ENCODE results near the gene TENT5C. TPM values are rescaled to one million over a fixed set of nuclear protein-coding genes. Genes with fewer than 3 reads are reported as not detected.

The TENT5C gene
- total and polyA plus RNA-seq, 10 of the 15 experiments (the other 5 are each of a cell fraction or from before 2014, with no cell fraction given) = 0.19 to 2.4 (median 0.78) TPM

GRCh38 chr1:117594261-117594990 lies 11.4 kb upstream of the TENT5C start:
- 53% methylated on average over 8 of the region's 8 CpGs for WGBS (ENCODE audit: insufficient coverage, insufficient replicate concordance, low lambda C conversion rate, missing lambda C conversion rate)
- Histone ChIP-seq H3K79me2 (ENCODE audit: control insufficient read depth, insufficient read depth, low read length) (no peaks in the 10 kb centered on the region), H4K20me1 (ENCODE audit: control insufficient read depth, insufficient read depth) (no peaks in the 10 kb centered on the region), H3K9me3 (replicated peaks; ENCODE audit: control insufficient read depth, insufficient read depth, low read length) (no peaks in the 10 kb centered on the region), H3K4me3 (no peak overlapping the region), H2AFZ (ENCODE audit: control insufficient read depth, low read depth, low read length) (no peak overlapping the region), H3K9ac (ENCODE audit: control insufficient read depth, insufficient read depth, low read length) (no peak overlapping the region), H3K27me3 (replicated peaks in 1 of 2; ENCODE audit: control insufficient read depth in 2 of 2, insufficient read depth in 2 of 2, low read length in 1 of 2) (peaks cover 3 to 4% of the 10 kb centered on the region in 2 experiments; a peak in 2 of 4 replicates), H3K27ac (ENCODE audit: control insufficient read depth, insufficient read depth) (no peak overlapping the region), H3K4me2 (ENCODE audit: control insufficient read depth, insufficient read depth) (no peak overlapping the region), H3K36me3 (ENCODE audit: control insufficient read depth in 2 of 2, insufficient read depth in 2 of 2, low read length in 1 of 2) (no peaks in the 10 kb centered on the region), H3K4me1 (ENCODE audit: control insufficient read depth, insufficient read depth, low read length) (no peaks in the 10 kb centered on the region)
- intact Hi-C loops (cut with micrococcal nuclease; ENCODE audit: unreplicated experiment) (no loop called here), in situ Hi-C loops (cut with MboI) (no loop called here)
- RAD21 ChIA-PET (ENCODE audit: unreplicated experiment) = no interaction called here
- POLR2A ChIA-PET = no interaction called here
- CTCF ChIA-PET = interaction anchor here (0.9 kb wide), 1 partner anchor 60 kb away, joined by 3 read pairs; no protein-coding TSS in a partner anchor
- SMC1A ChIA-PET (ENCODE audit: uncharacterized antibody, unreplicated experiment) = no interaction called here
- no peak for DNase-seq (ENCODE audit: low read depth, low spot score)
- no TSS peak for BruUV-seq (replicated peaks)
- FAIRE-seq = no peak
- ATAC-seq = no peak; the same call in 2 of the 3 replicates
- TF ChIP-seq PKNOX1 (IDR thresholded peaks at IDR 0.05) (no peak), BRCA1 (IDR thresholded peaks at IDR 0.05; ENCODE audit: low read depth, low read length) (no peak), CBX3 (IDR thresholded peaks at IDR 0.05; ENCODE audit: borderline replicate concordance, low read depth) (no peak), NKRF (conservative IDR thresholded peaks at IDR 0.05) (no peak), RUNX3 (IDR thresholded peaks at IDR 0.05; ENCODE audit: low read length) (no peak), POLR2A (IDR thresholded peaks at IDR 0.05; ENCODE audit: low read depth, low read length) (no peak), SUPT20H (IDR thresholded peaks at IDR 0.05; ENCODE audit: borderline replicate concordance, control insufficient read depth, low read depth, low read length) (no peak), EED (IDR thresholded peaks at IDR 0.05; ENCODE audit: low read depth) (no peak), ASH2L (IDR thresholded peaks at IDR 0.05; ENCODE audit: borderline replicate concordance, low read depth) (no peak), BCL3 (IDR thresholded peaks at IDR 0.05; ENCODE audit: borderline replicate concordance, insufficient read depth, low read depth, low read length, poor library complexity, severe bottlenecking) (no peak), BACH1 (IDR thresholded peaks at IDR 0.05; ENCODE audit: borderline replicate concordance) (no peak), POLR2AphosphoS5 (IDR thresholded peaks at IDR 0.05; ENCODE audit: low read length) (no peak), ZNF207 (IDR thresholded peaks at IDR 0.05; ENCODE audit: borderline replicate concordance) (no peak), SUZ12 (IDR thresholded peaks at IDR 0.05; ENCODE audit: unreplicated experiment) (no peak), RAD21 (IDR thresholded peaks at IDR 0.05; ENCODE audit: insufficient read depth, low read depth, low read length) (no peak)

Measured in GM12878 (cell line).